ENCODE data around the gene MYG1.

The MYG1 gene, protein sequence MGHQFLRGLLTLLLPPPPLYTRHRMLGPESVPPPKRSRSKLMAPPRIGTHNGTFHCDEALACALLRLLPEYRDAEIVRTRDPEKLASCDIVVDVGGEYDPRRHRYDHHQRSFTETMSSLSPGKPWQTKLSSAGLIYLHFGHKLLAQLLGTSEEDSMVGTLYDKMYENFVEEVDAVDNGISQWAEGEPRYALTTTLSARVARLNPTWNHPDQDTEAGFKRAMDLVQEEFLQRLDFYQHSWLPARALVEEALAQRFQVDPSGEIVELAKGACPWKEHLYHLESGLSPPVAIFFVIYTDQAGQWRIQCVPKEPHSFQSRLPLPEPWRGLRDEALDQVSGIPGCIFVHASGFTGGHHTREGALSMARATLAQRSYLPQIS

DNA sequence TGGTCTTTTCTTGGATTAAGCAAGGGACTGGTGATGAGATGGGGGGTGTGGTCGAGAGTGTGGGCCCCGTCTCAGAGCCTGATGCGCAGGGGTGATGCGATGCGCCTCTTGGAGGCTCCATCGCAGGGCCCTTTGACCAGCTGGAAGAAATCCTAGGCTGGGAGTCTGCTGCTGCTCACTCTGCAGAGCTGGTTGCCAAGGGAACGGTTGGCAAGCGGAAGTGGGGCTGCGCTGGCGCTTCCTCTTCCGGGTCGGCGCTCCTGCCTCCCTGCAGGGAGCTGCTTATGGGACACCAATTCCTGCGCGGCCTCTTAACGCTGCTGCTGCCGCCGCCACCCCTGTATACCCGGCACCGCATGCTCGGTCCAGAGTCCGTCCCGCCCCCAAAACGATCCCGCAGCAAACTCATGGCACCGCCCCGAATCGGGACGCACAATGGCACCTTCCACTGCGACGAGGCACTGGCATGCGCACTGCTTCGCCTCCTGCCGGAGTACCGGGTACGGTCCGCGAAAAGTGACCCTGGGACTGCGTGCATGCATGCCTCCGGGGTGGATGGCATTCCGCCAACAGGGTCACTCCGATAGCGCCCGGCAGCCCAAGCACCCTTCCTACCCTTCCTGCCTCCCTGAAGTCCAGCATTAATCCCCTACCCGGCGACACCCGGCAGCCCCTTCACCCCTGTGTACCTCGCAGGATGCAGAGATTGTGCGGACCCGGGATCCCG lies at the start of gene MYG1:
Gene MYG1, plus strand, starts transcription at position 242 of the 727 bp plus-strand sequence. Its CDS starts 43 bp downstream, at position 285.
- DNase-seq: peak; percentile 46

DNA sequence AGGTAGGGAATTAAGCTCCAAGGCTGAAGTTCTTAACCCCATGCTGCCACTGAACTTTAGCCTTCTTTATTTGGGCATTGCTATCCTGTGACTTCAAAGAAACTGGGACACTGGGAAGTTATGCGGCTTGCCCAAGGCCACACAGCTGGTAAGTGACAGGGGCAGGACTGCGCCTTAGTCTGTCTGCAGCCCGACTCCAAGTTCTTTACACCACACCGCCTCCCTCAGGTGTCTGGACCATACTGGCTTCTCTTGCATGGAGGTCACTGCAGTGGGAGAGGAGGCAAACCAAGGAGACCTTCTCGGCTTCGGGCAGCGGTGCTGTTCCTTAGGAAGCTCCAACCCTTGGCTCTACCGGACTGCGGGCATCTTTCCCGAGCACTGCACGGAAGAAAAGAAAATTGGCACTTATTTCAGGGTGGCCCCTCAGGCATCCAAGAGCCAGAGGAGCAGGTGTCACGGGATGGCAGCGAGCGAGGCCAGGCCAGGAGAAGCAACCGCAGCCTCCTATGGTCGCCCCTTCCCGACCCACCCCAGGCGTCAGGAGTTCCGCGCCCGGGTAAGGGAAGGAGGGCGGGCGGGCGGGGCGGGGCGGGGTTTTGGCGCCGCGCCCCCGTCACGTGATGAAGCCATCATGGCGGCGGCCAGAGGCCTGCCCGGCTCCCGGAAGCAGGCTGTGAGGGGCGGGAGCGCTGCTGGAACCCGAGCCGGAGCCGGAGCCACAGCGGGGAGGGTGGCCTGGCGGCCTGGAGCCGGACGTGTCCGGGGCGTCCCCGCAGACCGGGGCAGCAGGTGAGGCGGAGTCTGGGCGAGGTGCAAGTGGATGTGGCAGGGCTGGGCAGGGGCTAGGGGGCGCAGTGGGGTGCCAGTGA lies 47.8 kb upstream of the MYG1 start:
- no peak for DNase-seq

DNA sequence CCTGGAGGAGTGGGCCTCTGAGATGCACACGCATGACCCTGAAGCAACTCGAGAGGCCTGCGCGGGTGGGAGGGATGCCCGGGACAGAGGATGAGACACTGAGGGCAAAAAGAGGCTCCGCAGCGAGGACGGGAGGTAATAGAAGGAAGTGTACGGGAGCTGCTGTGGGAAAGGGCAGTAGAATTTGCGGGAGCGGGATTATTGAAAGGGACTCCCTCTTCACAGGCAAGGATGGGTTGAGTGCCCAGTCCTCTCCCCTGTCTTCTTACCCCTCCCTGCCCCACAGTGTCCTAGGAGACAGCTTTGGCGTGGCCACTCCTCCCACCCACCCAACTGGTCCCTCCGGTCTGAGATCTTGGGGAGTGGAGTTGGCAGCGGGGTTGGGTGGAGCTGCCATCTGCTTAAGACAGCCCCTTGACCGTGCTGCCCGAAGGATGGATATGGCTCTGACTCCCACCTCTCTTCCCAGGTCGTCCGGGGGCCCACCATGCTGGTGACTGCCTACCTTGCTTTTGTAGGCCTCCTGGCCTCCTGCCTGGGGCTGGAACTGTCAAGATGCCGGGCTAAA lies 47.1 kb upstream of the MYG1 start:
- no peak for DNase-seq

DNA sequence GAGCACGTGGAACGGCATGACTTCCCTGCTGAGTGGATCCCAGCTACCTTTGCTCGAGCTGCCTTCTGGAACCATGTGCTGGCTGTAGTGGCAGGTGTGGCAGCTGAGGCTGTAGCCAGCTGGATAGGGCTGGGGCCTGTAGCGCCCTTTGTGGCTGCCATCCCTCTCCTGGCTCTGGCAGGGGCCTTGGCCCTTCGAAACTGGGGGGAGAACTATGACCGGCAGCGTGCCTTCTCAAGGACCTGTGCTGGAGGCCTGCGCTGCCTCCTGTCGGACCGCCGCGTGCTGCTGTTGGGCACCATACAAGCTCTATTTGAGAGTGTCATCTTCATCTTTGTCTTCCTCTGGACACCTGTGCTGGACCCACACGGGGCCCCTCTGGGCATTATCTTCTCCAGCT lies 46.2 kb upstream of the MYG1 start:
- no peak for DNase-seq

DNA sequence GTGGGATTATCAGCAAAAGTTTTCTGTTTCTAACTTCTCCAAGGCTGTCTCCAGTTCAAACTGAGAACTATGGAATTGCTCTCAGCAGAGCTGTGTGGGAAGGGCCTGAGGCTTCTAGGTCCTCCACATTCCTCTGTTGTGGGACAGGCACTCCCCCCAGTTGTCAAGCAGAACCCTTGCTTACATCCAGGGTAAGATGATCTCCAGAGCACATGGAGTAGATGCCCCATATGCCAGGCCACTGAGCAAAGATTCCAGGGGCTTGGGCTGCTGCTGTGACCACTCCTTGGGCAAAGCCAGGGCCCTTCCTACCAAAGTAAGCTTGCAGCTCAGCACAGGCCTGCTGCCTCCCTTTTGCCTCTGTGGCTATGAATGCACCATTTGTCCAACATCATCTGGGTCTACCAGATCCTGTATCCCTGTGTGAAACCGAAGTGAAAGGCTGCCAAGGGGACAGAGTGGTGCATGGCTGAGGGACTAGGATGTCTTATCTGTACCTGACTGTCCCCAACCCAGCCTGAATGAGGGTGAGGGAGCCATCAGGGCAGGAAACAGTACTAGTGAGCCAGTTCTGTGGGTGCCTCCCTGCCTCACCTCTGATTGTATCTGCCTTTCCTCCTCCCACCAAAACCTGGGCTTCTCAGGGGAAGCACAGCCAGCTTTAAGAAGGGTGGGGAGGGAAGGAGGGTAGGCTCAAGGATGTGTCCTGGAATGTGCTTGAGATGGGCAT lies 44.5 kb upstream of the MYG1 start:
- DNase-seq: no peak

DNA sequence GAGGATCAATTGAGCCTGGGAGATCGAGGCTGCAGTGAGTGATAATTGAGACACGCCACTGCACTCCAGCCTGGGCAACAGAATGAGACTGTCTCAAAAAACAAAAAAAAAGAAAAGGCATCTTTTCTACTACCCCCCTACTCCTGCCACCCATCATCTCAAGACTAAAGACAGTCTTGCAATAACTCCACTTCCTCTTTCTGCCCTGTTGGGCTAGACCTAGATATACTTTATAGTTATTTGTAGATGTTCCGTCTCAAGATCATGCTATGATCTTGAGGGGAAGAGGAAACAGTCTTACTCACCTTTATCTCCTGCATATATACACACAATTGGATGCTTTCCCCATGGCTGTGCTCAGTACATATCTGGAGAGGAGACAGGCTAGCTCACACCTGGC lies 43.5 kb upstream of the MYG1 start:
- peak; percentile 97 for DNase-seq

DNA sequence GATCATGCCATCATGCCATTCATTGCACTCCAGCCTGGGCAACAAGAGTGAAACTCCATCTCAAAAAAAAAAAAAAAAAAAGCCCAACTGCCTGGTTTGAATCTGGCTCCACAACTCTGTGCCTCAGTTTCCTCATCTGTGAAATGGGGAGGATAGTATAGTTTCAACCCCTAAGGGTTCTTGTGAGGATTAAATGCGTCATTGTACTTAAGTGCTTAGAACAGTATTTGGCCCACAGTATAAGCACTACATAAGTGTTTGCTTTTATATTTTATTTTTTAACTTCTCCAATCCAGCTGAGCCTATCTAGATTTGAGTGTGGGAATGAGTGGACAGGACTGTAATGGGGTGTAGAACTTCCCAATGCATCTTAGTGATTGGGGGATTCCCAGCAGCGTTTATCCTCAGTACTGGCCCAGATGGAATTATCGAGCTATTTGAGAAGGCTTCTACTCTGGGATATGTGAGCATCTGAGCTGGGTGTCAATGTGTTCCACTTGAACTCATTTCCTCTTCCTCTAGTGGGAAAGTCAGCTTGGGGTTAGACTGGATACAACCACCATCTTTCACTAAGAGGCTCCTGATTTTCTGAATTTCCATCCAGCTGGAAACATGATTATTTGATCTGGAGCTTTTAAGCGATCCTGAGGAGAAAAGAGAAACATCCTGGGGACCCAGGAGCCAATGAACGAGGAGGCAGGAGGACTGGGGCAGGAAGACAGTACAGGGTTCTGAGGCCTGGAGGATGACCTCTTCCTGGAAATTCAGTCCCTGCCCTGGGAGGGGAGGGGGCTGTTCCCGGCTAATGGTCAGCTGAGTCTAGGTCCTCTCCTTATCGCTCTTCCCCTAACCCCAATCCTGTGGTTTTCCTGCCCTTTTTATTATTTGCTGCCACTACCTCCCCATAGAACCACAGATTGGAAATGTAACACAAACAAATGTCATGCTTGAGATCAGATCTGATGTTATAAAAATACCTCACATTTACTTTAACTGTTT lies 40.7 kb upstream of the MYG1 start:
- DNase-seq: no peak

DNA sequence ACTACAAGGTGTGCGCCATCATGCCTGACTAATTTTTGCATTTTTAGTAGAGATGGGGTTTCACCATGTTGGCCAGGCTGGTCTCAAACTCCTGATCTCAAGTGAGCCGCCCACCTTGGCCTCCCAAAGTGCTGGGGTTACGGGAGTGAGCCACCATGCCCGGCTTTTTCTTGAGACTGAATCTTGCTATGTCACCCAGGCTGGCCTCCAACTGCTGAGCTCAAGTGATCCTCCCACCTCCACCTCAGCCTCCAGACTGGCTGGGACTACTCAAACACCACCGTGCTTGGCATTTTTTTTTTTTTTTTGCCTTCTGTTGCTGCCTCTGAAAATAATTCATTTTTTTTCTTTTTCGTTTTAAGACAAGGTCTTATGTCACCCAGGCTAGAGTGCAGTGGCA lies 39.6 kb upstream of the MYG1 start:
- DNase-seq: no peak

DNA sequence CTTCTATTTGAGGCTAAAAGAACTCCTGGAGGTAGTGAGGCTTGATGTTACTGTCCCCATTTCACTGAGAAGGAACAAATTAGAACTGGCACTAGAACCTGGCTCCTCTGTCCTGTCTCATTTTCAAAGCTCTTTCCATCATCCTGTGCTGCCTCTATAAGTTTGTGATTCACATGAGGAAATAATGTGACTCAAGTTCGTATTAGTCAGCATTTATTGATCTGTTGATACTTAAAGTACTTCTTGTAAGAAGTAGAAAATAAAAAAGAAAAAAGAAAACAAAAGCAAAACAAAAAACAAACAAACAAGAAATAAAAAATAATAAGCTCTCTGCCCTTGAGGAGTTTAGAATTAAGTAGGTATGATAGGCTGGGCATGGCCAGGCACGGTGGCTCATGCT lies 33.7 kb upstream of the MYG1 start:
- DNase-seq: no peak

DNA sequence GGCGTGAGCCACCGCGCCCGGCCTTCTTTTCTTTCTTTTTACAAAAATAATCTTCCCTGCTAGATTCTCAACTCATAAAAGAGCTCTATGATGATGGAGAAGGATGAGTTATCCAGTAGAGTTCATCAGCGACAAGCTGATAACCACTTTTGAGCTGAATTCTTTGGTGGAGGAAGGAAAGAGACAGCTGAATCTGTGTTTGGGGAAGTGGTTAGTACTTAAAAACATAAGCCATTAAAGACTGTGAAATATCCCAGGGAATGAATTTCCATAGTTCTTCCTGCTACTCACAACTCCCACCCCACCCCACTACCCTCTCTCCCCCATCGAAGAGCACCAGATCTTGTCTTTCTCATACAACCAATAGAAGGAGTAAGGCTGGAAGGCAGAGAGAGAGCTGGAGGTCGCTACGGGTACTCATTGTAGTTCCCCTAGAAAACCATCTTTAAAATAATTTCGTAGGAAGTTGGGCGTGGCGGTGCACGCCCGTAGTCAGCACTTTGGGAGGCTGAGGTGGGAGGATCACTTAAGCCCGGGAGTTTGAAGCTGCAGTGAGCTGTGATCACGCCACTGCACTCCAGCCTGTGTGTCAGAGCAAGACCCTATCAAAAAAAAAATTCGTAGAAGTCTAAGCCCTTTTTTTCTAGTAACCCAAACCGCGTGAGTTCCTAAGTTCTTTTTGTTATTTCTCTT lies 32.0 kb upstream of the MYG1 start:
- no peak for DNase-seq

DNA sequence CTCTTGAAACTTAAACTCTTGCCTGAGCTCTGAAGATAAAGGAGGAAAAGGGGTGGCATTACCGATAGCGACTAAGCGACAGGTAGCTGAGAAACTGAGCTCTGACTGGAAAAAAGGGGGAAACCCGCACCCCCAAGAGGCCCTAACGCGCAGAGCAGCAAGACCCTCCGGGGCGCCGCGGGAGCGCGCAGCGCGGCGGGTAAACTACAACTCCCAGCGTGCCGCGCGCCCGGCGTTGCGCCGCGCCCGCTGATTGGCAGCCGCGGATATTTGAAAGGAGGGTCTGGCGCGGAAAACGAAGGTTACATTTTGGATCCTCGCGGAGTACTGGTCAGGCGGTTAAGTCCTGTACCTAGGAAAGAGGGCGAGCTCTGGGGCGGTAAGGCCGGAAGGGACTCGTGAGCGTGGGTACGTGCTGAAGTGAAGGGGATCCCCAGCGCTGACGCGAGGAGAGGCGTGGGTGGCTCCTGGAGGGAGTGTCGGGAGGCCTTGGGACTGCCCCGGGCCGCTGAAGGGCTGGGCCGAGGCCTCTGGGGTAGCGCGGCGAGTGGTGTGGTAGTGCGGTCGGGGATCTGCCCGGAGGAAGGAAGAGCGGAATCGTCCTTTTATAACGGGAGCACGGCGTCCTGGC lies 31.4 kb upstream of the MYG1 start, which contains the start of gene ESPL1:
Gene ESPL1, plus strand, starts transcription at position 301 of the 631 bp plus-strand sequence. CDS start 468 bp downstream, outside the sequence.
- peak; percentile 27 for DNase-seq

DNA sequence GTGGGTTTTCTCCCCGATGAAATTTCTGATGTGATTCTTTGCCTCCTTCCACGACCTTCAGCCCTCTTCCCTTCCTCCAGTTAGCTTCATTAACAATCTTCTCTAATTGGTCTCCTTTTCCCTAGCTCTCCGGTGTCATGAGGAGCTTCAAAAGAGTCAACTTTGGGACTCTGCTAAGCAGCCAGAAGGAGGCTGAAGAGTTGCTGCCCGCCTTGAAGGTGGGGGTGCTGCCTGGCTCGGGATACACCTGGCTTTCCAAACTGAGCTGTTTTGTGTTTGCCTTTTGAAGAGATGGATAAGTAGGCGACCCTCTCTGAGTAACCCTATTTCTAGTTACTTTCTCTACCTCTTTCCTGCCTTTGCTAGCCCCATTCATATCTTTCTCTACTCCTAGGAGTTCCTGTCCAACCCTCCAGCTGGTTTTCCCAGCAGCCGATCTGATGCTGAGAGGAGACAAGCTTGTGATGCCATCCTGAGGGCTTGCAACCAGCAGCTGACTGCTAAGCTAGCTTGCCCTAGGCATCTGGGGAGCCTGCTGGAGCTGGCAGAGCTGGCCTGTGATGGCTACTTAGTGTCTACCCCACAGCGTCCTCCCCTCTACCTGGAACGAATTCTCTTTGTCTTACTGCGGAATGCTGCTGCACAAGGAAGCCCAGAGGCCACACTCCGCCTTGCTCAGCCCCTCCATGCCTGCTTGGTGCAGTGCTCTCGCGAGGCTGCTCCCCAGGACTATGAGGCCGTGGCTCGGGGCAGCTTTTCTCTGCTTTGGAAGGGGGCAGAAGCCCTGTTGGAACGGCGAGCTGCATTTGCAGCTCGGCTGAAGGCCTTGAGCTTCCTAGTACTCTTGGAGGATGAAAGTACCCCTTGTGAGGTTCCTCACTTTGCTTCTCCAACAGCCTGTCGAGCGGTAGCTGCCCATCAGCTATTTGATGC lies 30.6 kb upstream of the MYG1 start:
- DNase-seq: no peak

DNA sequence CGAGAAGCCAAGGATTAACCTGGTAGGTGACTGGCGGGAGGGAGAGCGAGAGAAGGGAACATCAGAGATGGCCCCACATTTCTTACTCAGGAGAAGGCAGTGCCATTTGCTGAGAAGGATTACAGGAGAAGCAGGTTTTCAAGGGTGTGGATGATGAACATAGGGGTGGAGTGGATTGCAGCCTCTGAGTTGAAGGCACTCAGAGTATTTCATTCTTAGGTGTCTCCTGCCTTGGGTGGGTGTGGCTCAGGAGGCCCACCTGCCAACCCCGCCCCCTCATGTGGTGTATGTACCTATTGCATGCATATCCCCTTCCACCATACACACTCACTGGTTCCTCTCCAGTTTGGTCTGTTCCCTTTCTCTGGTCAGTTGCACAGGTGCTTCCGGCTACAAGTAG lies 25.1 kb upstream of the MYG1 start:
- DNase-seq: no peak

DNA sequence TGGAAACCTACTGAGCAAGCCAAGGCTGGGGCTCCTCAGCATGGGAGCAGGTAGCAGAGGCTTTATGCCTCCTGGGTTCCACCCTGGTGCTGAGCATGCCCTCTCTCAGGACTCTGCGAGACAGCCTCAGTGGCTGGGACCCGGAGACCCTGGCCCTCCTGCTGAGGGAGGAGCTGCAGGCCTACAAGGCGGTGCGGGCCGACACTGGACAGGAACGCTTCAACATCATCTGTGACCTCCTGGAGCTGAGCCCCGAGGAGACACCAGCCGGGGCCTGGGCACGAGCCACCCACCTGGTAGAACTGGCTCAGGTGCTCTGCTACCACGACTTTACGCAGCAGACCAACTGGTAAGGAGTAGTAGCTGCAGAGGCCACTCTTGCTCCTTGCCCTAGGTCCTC lies 23.0 kb upstream of the MYG1 start:
- DNase-seq: no peak

DNA sequence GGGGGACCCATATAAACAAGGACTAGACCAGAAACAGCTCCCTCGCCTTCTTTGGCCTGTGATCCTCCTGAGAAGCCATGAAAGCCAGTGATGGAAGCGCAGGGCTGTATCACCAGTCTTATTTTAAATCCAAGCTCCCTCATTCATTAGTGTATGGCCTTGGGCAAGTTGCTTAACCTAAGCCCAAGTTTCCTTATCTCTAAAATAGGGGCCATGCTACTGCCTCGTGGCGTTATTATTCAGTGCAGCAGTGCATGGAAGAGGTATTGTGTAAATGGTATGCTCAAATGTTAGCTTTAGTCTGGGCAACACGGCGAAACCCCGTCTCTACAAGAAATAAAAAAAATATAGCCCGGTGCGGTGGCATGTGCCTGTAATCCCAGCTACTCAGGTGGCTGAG lies 21.5 kb upstream of the MYG1 start:
- no peak for DNase-seq

DNA sequence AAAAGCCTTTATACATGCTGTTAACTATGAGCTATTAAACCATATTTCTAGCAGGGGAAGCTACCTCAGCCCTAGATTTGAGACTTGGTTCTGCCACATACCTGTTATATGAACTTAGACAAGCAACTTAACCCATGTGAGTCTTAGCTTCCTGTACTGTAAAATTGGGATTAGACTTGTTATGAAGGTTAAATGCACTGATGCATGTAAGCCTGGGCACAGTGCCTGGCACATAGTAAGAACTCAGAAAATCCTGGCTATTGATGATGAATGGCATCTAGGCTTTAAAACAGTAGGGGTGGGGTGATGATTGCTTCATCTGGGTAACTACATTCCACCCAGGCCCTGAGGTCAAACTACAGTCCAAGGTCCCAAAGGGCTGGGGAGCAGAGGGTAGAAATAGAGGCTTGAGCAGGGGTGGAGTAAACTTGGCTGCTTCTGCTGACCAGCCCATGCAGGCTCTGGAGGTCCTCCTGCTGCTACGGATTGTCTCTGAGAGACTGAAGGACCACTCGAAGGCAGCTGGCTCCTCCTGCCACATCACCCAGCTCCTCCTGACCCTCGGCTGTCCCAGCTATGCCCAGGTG lies 20.1 kb upstream of the MYG1 start:
- no peak for DNase-seq

DNA sequence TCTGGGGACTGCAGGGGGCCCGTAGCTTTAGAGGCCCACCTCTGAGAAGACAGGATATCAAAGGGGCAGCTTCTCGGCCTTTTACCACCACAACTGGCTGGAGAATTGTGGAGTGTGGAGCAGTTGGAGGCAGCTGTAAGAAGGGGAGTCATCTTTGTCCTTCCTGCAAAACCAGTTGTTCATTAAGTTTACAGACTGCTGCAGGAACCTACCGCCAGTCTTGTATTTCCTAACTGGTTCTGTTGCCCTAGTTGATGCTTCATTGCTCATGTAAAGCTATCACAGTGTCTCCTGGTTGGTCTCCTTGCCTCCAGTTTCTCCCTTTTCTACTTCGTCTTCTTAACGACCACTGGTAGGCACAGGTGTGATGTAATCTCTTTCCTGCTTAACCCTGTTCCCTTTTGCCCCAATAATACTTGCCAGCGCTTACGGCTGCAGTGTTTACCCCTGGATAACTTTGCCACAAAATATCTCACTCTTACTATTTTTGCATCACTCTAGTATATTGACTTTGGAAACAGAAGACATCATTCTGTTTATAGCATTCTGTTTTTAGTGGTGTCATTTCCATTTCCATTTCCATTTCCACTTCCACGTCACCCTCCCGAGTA lies 19.5 kb upstream of the MYG1 start:
- DNase-seq: no peak

DNA sequence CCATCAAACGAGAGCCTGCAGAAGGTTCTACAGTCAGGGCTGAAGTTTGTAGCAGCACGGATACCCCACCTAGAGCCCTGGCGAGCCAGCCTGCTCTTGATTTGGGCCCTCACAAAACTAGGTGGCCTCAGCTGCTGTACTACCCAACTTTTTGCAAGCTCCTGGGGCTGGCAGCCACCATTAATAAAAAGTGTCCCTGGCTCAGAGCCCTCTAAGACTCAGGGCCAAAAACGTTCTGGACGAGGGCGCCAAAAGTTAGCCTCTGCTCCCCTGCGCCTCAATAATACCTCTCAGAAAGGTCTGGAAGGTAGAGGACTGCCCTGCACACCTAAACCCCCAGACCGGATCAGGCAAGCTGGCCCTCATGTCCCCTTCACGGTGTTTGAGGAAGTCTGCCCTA lies 13.0 kb upstream of the MYG1 start:
- no peak for DNase-seq

Data from SIG-M5 (cell line).